ENCODE data around the gene OGDH. TPM values are rescaled to one million over a fixed set of nuclear protein-coding genes. Genes with fewer than 3 reads are reported as not detected.

The OGDH gene
- total and polyA plus RNA-seq, 10 of the 15 experiments (the other 5 are each of a cell fraction or from before 2014, with no cell fraction given), result 4.1 to 103 (median 48.4) TPM

DNA sequence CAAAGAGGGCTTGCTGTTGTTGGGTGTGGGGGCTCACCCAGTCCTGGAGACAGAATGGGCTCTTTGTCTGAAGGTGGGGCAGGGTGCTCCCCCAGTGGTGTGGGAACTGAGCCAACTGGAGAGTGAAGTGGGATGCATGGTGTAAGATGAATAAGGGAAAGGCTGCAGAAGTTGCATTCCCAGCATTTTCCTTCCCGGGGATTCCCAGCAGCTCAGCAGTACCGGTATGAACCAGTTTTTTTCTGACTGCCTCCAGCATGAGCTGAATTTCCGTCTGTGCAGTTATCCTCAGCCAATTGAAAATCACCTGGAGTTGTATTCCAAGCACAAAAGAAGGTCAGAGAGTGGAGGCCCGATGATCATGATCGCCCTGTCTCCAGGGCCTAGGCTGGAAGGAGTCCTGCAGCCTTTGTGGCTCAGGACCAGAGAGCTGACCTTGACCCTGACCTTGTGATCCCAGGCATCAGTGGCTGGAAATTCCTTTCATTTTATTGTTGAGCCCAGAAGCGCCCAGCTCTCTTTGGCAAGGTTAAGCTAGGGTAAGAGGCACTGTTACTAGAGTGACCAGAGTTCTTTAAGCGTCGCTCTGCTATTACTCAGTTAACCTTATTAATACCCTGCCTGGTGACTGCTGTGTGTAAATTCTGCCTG, 33.4 kb downstream of the OGDH start:
- no peaks in the 10 kb centered on the region for H3K9me3 ChIP-seq (replicated peaks; ENCODE audit: control insufficient read depth, insufficient read depth, low read length)
- CTCF ChIA-PET, result interaction anchor here (0.5 to 2.2 kb wide), 8 partner anchors 10 to 280 kb away, joined by 3 to 13 read pairs (median 4); partner anchors contain the start of genes OGDH, PPIA, TMED4 and ZMIZ2
- H3K27ac ChIP-seq (ENCODE audit: control insufficient read depth, insufficient read depth), result peak overlapping the region; percentile 98
- H3K9ac ChIP-seq (ENCODE audit: control insufficient read depth, insufficient read depth, low read length), result peak overlapping the region; percentile 62
- intact Hi-C loops (cut with micrococcal nuclease; ENCODE audit: unreplicated experiment) (loop anchor here (2.0 to 10.0 kb wide), 2 partner anchors 33 to 385 kb away; partner anchors contain the start of gene OGDH), in situ Hi-C loops (cut with MboI) (no loop called here)
- DNase-seq (ENCODE audit: low read depth, low spot score), result no peak
- POLR2A ChIA-PET, result interaction anchor here (0.5 to 9.3 kb wide), 17 partner anchors 9 to 243 kb away, joined by 3 to 95 read pairs (median 6); partner anchors contain the start of genes OGDH and TMED4
- SMC1A ChIA-PET (ENCODE audit: uncharacterized antibody, unreplicated experiment), result interaction anchor here (0.7 to 10.4 kb wide), 24 partner anchors 9 to 208 kb away, joined by 3 to 106 read pairs (median 5); partner anchors contain the start of genes H2AZ2, OGDH and TMED4
- H3K27me3 ChIP-seq (replicated peaks in 1 of 2; ENCODE audit: control insufficient read depth in 2 of 2, insufficient read depth in 2 of 2, low read length in 1 of 2), result no peaks in the 10 kb centered on the region
- H3K79me2 ChIP-seq (ENCODE audit: control insufficient read depth, insufficient read depth, low read length), result peaks cover 24% of the 10 kb centered on the region
- no peaks in the 10 kb centered on the region for H4K20me1 ChIP-seq (ENCODE audit: control insufficient read depth, insufficient read depth)
- H3K4me3 ChIP-seq, result no peak overlapping the region
- no peaks in the 10 kb centered on the region; a peak in 1 of 4 replicates for H3K36me3 ChIP-seq (ENCODE audit: control insufficient read depth in 2 of 2, insufficient read depth in 2 of 2, low read length in 1 of 2)
- no peak for FAIRE-seq
- H3K4me2 ChIP-seq (ENCODE audit: control insufficient read depth, insufficient read depth), result peak overlapping the region; percentile 46
- RAD21 ChIA-PET (ENCODE audit: unreplicated experiment), result interaction anchor here (0.5 to 13.2 kb wide), 12 partner anchors 20 to 207 kb away, joined by 3 to 130 read pairs (median 5); partner anchors contain the start of genes H2AZ2, OGDH and ZMIZ2
- BruUV-seq (replicated peaks), result no TSS peak
- H2AFZ ChIP-seq (ENCODE audit: control insufficient read depth, low read depth, low read length), result no peak overlapping the region
- TF ChIP-seq, protein P1, sequence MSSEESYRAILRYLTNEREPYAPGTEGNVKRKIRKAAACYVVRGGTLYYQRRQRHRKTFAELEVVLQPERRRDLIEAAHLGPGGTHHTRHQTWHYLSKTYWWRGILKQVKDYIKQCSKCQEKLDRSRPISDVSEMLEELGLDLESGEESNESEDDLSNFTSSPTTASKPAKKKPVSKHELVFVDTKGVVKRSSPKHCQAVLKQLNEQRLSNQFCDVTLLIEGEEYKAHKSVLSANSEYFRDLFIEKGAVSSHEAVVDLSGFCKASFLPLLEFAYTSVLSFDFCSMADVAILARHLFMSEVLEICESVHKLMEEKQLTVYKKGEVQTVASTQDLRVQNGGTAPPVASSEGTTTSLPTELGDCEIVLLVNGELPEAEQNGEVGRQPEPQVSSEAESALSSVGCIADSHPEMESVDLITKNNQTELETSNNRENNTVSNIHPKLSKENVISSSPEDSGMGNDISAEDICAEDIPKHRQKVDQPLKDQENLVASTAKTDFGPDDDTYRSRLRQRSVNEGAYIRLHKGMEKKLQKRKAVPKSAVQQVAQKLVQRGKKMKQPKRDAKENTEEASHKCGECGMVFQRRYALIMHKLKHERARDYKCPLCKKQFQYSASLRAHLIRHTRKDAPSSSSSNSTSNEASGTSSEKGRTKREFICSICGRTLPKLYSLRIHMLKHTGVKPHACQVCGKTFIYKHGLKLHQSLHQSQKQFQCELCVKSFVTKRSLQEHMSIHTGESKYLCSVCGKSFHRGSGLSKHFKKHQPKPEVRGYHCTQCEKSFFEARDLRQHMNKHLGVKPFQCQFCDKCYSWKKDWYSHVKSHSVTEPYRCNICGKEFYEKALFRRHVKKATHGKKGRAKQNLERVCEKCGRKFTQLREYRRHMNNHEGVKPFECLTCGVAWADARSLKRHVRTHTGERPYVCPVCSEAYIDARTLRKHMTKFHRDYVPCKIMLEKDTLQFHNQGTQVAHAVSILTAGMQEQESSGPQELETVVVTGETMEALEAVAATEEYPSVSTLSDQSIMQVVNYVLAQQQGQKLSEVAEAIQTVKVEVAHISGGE (CRISPR knock-in tag; IDR thresholded peaks at IDR 0.05), result no peak
- TF ChIP-seq MXI1 (IDR thresholded peaks at IDR 0.05; ENCODE audit: low read depth, low read length), result 0 out of 2 replicates have a peak, but pooled peaks have one; percentile 11
- ATAC-seq, result no peak
- 61% methylated on average over 8 of the region's 8 CpGs for WGBS (ENCODE audit: insufficient coverage, insufficient replicate concordance, low lambda C conversion rate, missing lambda C conversion rate)
- peaks cover 49% of the 10 kb centered on the region for H3K4me1 ChIP-seq (ENCODE audit: control insufficient read depth, insufficient read depth, low read length)
